GM19025 (cell line): ENCODE results near the gene CENPX.

Source experiments
- ATAC-seq: cut with Tn5 transposase; IDR thresholded peaks from one replicate; pipeline ENCODE4 v1.9.1; 2021; ENCODE audit warnings: mild to moderate bottlenecking, low read depth, moderate library complexity; ENCODE audit not compliant: unreplicated experiment

The CENPX gene

GRCh38 chr17:82022310-82022980 is at the start of gene CENPX:
Gene CENPX, minus strand, starts transcription at chr17:82022878. Its CDS starts 17 bp downstream, at chr17:82022861.
- no peak for ATAC-seq

DNA sequence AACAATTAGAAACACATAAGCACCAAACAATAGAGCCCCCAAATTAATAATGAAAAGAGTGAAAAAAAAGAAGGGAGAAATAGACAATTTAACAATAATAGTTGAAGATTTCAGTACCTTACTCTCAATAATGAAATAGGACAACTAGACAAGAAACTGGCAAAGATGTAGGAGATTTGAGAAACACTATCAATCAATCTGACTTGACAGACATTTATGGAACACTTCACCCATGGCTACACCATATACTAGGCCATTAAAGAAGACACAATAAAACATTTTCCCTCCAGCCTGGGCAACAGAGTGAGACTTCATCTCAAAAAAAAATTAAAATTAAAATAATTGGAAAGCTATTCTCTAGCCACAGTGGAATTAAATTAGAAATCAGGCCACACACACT is 47.9 kb upstream of the CENPX start:
- ATAC-seq: no peak

GRCh38 chr17:82065638-82066303 is 43.1 kb upstream of the CENPX start, which contains the start of gene DUS1L:
Gene DUS1L, minus strand, starts transcription at chr17:82065804. Its CDS starts 745 bp downstream, at chr17:82065059.
- peak; percentile 55 for ATAC-seq

DNA sequence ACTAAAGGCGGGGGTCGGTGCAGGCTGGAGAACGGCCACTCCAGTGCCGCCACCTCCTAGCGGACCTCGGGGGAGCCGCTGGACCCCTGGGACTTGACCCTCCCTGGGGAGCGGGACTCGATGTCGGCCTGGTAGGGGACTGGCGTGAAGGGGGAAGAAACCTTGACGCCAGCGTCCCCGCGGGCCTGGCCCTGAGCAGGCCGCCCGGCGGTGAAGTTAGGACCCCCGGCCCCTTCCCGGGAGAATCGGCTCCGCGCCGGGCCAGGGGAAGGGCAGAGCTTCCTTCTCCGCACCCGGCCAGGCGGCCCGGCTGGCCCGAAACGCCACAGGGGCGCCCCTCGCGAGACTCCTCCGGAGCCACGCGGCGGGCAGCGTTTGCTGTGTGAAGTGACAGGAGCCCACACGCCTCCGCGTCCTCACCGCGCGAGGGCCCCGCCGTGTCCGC is 42.5 kb upstream of the CENPX start:
- peak; percentile 23 for ATAC-seq

GRCh38 chr17:82064433-82065192 is 41.9 kb upstream of the CENPX start:
- ATAC-seq: no peak

GRCh38 chr17:82063424-82064415 is 41.0 kb upstream of the CENPX start:
- no peak for ATAC-seq

- no peak for ATAC-seq
Measured at GRCh38 chr17:82062984-82063368, 40.3 kb upstream of the CENPX start.

GRCh38 chr17:82062076-82062983 is 39.7 kb upstream of the CENPX start:
- ATAC-seq: no peak

DNA sequence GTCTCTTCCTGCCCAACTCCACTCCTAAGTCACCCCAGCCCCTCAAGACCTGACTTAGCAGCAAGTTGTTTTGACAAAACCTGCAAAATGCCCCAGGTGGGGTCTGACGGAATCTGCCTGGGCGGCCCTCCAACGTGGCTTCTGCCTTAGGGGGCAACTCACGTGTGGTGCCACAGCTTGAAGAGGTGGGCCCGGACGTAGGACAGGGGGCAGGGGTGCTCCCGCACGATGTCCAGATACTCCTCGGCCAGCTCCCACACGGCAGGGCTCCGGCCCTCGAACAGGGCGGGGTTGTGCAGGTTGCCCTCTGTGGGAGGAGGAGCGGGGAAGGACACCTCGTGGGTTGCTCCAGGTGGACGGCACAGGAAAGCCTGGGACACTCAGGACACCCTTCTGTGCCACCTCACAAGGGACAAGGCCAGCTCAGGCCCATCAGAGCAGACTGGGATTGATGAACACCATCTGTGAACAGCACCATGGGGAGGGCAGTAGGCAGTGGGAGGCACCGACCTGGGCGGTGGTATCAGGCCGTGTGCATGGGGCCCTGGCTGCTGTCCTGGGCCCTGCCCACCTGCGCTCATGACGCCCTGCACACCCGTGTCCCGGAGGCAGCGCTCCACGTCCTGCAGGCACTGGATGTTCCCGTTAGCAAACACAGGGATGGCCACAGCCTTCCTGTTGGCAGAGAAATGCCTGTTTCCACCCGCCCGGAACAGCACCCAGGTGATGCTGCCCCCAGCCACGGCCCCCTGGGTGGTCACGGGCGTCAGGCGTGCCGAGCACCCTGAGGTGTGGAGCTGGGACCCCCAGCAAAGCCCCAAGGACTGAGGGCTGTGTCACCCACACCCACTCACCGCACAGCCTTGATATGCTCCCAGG is 38.6 kb upstream of the CENPX start:
- ATAC-seq: no peak

- no peak for ATAC-seq
Measured at GRCh38 chr17:82060614-82061013, 37.9 kb upstream of the CENPX start.

- no peak for ATAC-seq
Measured at GRCh38 chr17:82060001-82060380, 37.3 kb upstream of the CENPX start.

DNA sequence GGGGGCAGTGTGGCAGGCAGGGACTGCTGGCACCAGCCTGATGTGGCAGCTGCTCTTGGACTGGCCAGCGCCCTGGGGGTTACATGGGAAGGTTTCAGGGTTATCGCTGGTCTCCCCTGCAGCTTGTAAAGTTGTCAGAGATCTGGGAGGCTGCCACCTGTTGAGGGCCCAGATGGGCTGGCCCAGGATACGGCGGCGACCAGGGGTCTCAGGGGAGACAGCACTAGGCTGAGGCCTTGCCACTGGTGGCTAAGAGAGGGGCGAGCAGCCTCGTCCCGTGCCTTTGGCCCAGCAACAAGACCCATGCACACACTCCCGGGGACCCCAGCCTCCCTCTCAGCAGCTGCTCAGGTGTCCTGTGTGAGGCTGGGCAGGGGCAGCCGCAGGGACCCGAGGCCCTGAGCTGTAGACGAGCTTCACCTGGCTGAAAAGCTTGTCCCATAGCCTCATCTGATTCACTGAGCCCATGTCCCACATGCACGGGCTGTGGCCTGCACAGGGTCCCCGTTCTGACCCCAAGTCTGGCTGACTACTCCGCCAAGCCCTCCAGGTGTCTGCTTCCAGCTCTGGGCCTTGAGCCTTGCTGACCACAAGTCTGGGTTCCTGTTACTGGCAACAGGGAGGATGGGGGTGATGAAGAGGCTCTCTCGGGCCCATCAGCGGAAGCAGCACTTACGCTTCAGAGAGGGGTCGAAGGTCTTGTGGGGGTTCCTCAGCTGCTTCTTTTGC is 36.8 kb upstream of the CENPX start:
- no peak for ATAC-seq

DNA sequence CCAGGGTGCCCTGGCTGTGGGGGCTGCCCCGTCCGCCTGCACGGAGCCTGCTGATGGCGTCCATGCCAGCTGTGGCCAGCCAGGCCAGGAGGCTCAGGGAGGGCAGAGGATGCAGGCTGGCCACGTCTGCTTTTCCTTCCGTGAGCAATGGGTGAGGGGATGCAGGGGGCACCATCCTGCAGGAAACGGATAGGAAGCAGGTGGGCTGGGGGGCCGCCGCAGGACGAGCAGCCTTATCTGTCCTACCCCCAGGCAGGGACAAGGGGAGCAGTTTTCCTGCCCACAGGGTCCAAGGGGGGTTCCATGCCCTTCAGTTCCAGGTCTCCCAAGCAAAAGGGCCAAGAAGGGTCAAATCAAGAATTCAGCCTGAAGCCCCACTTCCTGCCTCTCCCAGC is 36.2 kb upstream of the CENPX start:
- ATAC-seq: no peak

DNA sequence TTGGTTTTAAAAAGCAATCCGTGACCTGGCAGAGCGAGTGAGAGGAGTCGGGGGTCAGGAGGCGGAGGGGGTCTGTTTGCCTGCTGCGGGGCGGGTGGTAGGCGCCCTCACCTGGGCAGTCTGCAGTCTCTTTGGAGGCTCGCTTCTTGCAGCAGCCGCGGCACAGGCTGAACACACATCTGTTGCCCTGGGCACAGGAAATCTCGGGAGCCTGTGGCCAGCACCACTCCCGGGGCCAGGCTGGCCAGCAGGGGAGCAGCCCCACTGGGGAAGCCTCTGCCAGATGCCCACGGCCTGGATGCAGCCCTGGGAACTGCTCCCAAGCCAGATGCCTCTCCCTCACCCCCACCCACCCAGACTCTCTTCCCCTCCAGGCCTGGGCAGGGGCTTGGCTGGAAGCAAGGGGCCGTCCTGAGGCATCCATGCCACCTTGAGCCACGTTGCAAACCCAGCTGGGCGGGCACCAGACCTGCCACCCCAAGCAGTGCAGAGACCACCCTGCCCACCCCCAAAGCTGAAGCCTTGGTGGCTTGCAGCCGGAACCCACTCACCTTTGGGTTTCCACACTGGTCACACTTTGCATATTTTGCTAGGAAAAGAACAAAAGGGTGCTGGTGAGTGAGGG is 35.7 kb upstream of the CENPX start:
- ATAC-seq: no peak

DNA sequence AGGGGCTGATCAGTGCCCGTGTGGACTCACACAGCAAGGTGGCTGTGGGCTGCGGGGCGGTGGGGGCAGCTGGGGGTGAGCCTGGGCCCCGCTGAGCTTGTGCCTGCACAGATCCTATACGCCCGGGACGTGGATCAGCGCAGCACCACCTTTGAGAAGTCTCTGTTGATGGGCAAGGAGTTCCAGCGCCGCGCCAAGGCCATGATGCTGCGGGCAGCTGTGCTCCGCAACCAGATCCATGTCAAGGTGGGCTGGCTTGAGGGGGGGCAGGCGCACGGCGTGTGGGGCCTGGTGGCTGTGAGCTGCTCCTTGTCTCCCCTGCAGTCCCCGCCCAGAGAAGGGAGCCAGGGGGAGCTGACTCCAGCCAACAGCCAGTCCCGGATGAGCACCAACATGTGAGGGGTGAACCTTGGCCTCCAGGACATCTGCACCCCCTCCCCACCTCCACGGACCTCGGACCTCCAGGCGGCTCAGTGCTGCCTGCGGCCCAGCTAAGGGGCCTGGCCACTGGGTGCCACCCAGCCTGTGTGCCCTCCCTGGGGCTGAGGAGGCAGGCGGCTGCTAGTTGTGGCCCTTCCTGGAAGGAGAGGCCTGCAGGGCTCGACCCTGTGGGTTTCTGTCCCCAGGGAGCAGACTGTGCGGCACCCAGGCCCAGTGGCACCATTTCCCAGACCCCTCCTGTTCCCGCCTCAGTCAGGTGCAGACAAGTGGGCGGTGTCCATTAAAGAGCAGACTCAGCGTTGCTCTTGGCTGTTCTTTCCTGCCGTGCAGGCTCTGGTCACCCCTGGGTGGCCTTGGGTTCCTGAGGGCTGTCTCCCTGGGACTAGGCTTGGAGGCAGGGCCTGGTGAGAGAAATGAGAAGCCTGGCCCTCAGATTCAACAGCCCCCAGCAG is 34.3 kb upstream of the CENPX start:
- ATAC-seq: no peak
